Upper lobe of left lung (tissue), 4 donors: ENCODE results near the gene METTL22.

Experiments
- CTCF ChIP-seq, 6 experiments: fragments of 450-650 bp in 4 of 6; fragments of 200-600 bp in 2 of 6; sonication (generic) in 2 of 6; IDR thresholded peaks; one replicate each; pipeline ENCODE4 v1.5.1; 2016 to 2019; ENCODE audit warnings: antibody characterized with exemption in 6 of 6
- EP300 ChIP-seq, 4 donors: sonication (generic); formaldehyde crosslinking; IDR thresholded peaks; one replicate each; pipeline ENCODE4 v1.5.1; 2017; ENCODE audit warnings: antibody characterized with exemption in 4 of 4, control low read depth in 2 of 4
- POLR2A ChIP-seq, 4 donors: fragments of 450-650 bp; IDR thresholded peaks; one replicate each; pipeline ENCODE4 v1.5.1; 2016 to 2017; ENCODE audit warnings: antibody characterized with exemption in 4 of 4, mild to moderate bottlenecking in 2 of 4
- POLR2AphosphoS5 ChIP-seq, 2 donors: sonication (generic); formaldehyde crosslinking; IDR thresholded peaks; one replicate each; pipeline ENCODE4 v1.5.1; 2017; ENCODE audit warnings: antibody characterized with exemption in 2 of 2

GRCh38 chr16:8696880-8697279 lies 75.4 kb downstream of the METTL22 start:
- no peak for TF ChIP-seq EP300 (IDR thresholded peaks at IDR 0.05)
- no peak for TF ChIP-seq POLR2A (IDR thresholded peaks at IDR 0.05)
- TF ChIP-seq CTCF (IDR thresholded peaks at IDR 0.05): no peak
- TF ChIP-seq POLR2AphosphoS5 (IDR thresholded peaks at IDR 0.05): no peak
